Measurements from ENCODE around the gene SEMA6C. TPM values are rescaled to one million over a fixed set of nuclear protein-coding genes. Genes with fewer than 3 reads are reported as not detected.

Gene SEMA6C
- total and polyA plus RNA-seq, 2 of the 13 experiments (the other 11 are each of a cell fraction or from before 2014, with no cell fraction given) = 1.4 to 2.9 TPM

DNA sequence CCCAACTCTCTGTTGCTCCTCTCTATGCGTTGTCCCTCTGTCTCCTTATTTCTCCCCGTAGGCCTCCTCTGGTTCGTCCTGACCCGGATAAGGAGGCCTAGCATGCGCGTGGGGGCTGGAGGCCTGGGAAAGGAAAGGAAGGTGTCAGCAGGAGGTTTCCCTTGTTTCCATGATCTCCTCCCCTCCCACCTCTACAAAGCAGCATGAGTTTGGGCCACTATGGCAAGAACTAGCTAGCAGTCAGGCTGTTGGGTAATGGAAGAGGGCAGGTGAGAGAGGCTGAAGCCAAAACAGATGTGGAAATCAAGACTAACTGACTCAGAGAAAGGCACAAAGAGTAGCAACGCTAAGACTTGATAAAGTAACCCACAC, 687 bp upstream of the SEMA6C start (continued):
- TF ChIP-seq, protein P1, sequence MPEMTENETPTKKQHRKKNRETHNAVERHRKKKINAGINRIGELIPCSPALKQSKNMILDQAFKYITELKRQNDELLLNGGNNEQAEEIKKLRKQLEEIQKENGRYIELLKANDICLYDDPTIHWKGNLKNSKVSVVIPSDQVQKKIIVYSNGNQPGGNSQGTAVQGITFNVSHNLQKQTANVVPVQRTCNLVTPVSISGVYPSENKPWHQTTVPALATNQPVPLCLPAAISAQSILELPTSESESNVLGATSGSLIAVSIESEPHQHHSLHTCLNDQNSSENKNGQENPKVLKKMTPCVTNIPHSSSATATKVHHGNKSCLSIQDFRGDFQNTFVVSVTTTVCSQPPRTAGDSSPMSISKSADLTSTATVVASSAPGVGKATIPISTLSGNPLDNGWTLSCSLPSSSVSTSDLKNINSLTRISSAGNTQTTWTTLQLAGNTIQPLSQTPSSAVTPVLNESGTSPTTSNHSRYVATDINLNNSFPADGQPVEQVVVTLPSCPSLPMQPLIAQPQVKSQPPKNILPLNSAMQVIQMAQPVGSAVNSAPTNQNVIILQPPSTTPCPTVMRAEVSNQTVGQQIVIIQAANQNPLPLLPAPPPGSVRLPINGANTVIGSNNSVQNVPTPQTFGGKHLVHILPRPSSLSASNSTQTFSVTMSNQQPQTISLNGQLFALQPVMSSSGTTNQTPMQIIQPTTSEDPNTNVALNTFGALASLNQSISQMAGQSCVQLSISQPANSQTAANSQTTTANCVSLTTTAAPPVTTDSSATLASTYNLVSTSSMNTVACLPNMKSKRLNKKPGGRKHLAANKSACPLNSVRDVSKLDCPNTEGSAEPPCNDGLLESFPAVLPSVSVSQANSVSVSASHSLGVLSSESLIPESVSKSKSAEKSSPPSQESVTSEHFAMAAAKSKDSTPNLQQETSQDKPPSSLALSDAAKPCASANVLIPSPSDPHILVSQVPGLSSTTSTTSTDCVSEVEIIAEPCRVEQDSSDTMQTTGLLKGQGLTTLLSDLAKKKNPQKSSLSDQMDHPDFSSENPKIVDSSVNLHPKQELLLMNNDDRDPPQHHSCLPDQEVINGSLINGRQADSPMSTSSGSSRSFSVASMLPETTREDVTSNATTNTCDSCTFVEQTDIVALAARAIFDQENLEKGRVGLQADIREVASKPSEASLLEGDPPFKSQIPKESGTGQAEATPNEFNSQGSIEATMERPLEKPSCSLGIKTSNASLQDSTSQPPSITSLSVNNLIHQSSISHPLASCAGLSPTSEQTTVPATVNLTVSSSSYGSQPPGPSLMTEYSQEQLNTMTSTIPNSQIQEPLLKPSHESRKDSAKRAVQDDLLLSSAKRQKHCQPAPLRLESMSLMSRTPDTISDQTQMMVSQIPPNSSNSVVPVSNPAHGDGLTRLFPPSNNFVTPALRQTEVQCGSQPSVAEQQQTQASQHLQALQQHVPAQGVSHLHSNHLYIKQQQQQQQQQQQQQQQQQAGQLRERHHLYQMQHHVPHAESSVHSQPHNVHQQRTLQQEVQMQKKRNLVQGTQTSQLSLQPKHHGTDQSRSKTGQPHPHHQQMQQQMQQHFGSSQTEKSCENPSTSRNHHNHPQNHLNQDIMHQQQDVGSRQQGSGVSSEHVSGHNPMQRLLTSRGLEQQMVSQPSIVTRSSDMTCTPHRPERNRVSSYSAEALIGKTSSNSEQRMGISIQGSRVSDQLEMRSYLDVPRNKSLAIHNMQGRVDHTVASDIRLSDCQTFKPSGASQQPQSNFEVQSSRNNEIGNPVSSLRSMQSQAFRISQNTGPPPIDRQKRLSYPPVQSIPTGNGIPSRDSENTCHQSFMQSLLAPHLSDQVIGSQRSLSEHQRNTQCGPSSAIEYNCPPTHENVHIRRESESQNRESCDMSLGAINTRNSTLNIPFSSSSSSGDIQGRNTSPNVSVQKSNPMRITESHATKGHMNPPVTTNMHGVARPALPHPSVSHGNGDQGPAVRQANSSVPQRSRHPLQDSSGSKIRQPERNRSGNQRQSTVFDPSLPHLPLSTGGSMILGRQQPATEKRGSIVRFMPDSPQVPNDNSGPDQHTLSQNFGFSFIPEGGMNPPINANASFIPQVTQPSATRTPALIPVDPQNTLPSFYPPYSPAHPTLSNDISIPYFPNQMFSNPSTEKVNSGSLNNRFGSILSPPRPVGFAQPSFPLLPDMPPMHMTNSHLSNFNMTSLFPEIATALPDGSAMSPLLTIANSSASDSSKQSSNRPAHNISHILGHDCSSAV (CRISPR knock-in tag; IDR thresholded peaks at IDR 0.05; ENCODE audit: borderline replicate concordance) = no peak
- TF ChIP-seq ZNF468 (CRISPR knock-in tag; IDR thresholded peaks at IDR 0.05) (no peak), BRCA1 (CRISPR knock-in tag; IDR thresholded peaks at IDR 0.05) (no peak), POLR2AphosphoS2 (IDR thresholded peaks at IDR 0.05; ENCODE audit: low read depth, low read length) (no peak), GATAD1 (CRISPR knock-in tag; IDR thresholded peaks at IDR 0.05) (no peak), AKAP8 (CRISPR knock-in tag; IDR thresholded peaks at IDR 0.05) (no peak), SRSF4 (IDR thresholded peaks at IDR 0.05; ENCODE audit: low read depth, low read length, poor library complexity, severe bottlenecking) (no peak), ZNF33A (CRISPR knock-in tag; IDR thresholded peaks at IDR 0.05; ENCODE audit: borderline replicate concordance) (no peak), ZNF768 (CRISPR knock-in tag; IDR thresholded peaks at IDR 0.05) (no peak), PHF20 (CRISPR knock-in tag; IDR thresholded peaks at IDR 0.05) (no peak), NR2F6 (IDR thresholded peaks at IDR 0.05) (no peak), NR2F6 (CRISPR knock-in tag; IDR thresholded peaks at IDR 0.05) (no peak), ADNP (CRISPR knock-in tag; IDR thresholded peaks at IDR 0.05) (no peak), ZNF17 (CRISPR knock-in tag; IDR thresholded peaks at IDR 0.05) (no peak), ZFX (CRISPR knock-in tag; IDR thresholded peaks at IDR 0.05; ENCODE audit: low read depth) (peak; percentile 14; the same call in 1 of the 2 replicates), PTBP1 (IDR thresholded peaks at IDR 0.05; ENCODE audit: low read depth, low read length, poor library complexity, severe bottlenecking) (no peak), HNF4G (IDR thresholded peaks at IDR 0.05; ENCODE audit: borderline replicate concordance, low read depth, low read length) (no peak), HNF4G (CRISPR knock-in tag; IDR thresholded peaks at IDR 0.05; ENCODE audit: borderline replicate concordance, low read depth) (peak; percentile 44; the same call in 1 of the 2 replicates), ZNF354B (CRISPR knock-in tag; IDR thresholded peaks at IDR 0.05) (no peak), GLI4 (CRISPR knock-in tag; IDR thresholded peaks at IDR 0.05; ENCODE audit: borderline replicate concordance) (no peak)
- TF ChIP-seq, protein P2, sequence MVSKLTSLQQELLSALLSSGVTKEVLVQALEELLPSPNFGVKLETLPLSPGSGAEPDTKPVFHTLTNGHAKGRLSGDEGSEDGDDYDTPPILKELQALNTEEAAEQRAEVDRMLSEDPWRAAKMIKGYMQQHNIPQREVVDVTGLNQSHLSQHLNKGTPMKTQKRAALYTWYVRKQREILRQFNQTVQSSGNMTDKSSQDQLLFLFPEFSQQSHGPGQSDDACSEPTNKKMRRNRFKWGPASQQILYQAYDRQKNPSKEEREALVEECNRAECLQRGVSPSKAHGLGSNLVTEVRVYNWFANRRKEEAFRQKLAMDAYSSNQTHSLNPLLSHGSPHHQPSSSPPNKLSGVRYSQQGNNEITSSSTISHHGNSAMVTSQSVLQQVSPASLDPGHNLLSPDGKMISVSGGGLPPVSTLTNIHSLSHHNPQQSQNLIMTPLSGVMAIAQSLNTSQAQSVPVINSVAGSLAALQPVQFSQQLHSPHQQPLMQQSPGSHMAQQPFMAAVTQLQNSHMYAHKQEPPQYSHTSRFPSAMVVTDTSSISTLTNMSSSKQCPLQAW (CRISPR knock-in tag; IDR thresholded peaks at IDR 0.05) = no peak
- TF ChIP-seq, protein P3, sequence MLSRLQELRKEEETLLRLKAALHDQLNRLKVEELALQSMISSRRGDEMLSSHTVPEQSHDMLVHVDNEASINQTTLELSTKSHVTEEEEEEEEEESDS (CRISPR knock-in tag; IDR thresholded peaks at IDR 0.05; ENCODE audit: borderline replicate concordance) = no peak
- TF ChIP-seq, protein P4, sequence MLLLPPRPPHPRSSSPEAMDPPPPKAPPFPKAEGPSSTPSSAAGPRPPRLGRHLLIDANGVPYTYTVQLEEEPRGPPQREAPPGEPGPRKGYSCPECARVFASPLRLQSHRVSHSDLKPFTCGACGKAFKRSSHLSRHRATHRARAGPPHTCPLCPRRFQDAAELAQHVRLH (CRISPR knock-in tag; IDR thresholded peaks at IDR 0.05; ENCODE audit: borderline replicate concordance, low read depth) = no peak
